GM19324 (cell line): ENCODE data around the gene KIF2C.
A peak's percentile ranks its signal among the peaks of the same experiment; 100 is the strongest.
"Not testable (repeated sequence)": the region's sequence is repeated elsewhere in the genome, so short reads cannot be mapped to it uniquely, and the experiment has no call there.

ENCODE experiments used
- ATAC-seq: cut with Tn5 transposase; IDR thresholded peaks from one replicate; pipeline ENCODE4 v1.9.1; 2021; ENCODE audit warnings: mild to moderate bottlenecking, moderate library complexity; ENCODE audit not compliant: unreplicated experiment, low FRiP score

KIF2C gene

GRCh38 chr1:44717653-44718052, 22.0 kb upstream of the KIF2C start:
- ATAC-seq: no peak

GRCh38 chr1:44718091-44718490, 21.5 kb upstream of the KIF2C start:
- ATAC-seq: no peak

- ATAC-seq: no peak
These were observed 20.3 kb upstream of the KIF2C start for GRCh38 chr1:44719318-44719717.

GRCh38 chr1:44720281-44720680, 19.4 kb upstream of the KIF2C start:
- no peak for ATAC-seq

GRCh38 chr1:44721485-44722361, 17.9 kb upstream of the KIF2C start:
- peak; percentile 72 for ATAC-seq

- ATAC-seq: no peak
These were observed 16.6 kb upstream of the KIF2C start for GRCh38 chr1:44723064-44723463.

- peak; percentile 34 for ATAC-seq
These were observed 15.9 kb upstream of the KIF2C start for GRCh38 chr1:44723496-44724295.

- no peak for ATAC-seq
These were observed 15.2 kb upstream of the KIF2C start for GRCh38 chr1:44724296-44724954.

GRCh38 chr1:44724955-44725698, 14.5 kb upstream of the KIF2C start:
- no peak for ATAC-seq

GRCh38 chr1:44730741-44731512, 8.7 kb upstream of the KIF2C start, which contains the start of gene RNU5D-1:
Gene RNU5D-1, minus strand, starts transcription at chr1:44731170.
- ATAC-seq: peak; percentile 65

GRCh38 chr1:44733365-44733764, 6.3 kb upstream of the KIF2C start:
- ATAC-seq: no peak

GRCh38 chr1:44733784-44734183, 5.9 kb upstream of the KIF2C start:
- ATAC-seq: no peak

GRCh38 chr1:44735992-44736391, 3.6 kb upstream of the KIF2C start:
- ATAC-seq: no peak

- ATAC-seq: not testable (repeated sequence)
These were observed 707 bp upstream of the KIF2C start for GRCh38 chr1:44738953-44739306.

- ATAC-seq: no peak
These were observed 561 bp downstream of the KIF2C start for GRCh38 chr1:44740179-44740617.

GRCh38 chr1:44743211-44743610, 3.6 kb downstream of the KIF2C start:
- ATAC-seq: no peak

GRCh38 chr1:44747878-44748277, 8.2 kb downstream of the KIF2C start:
- ATAC-seq: no peak

GRCh38 chr1:44757420-44757819, 17.8 kb downstream of the KIF2C start:
- peak; percentile 57 for ATAC-seq

- ATAC-seq: no peak
These were observed 19.4 kb downstream of the KIF2C start for GRCh38 chr1:44759077-44759476.

- ATAC-seq: no peak
These were observed 21.2 kb downstream of the KIF2C start for GRCh38 chr1:44760876-44761275.
